Sigmoid colon (tissue), 4 donors: ENCODE results near the gene EHMT1.

ENCODE experiments used
- CTCF ChIP-seq, 4 experiments: fragments of 450-650 bp in 3 of 4; fragments of 200-600 bp in 1 of 4; IDR thresholded peaks; one replicate each; pipeline ENCODE4 v1.5.1; 2016 to 2019; ENCODE audit warnings: antibody characterized with exemption in 4 of 4, mild to moderate bottlenecking in 3 of 4, moderate library complexity in 2 of 4
- EP300 ChIP-seq, 4 donors: sonication (generic); formaldehyde crosslinking; IDR thresholded peaks; one replicate each; pipeline ENCODE4 v1.6.1; 2017; ENCODE audit warnings: antibody characterized with exemption in 4 of 4
- POLR2A ChIP-seq, 2 donors: fragments of 450-650 bp; IDR thresholded peaks; one replicate each; pipeline ENCODE4 v1.6.1; 2016; ENCODE audit warnings: antibody characterized with exemption in 2 of 2, mild to moderate bottlenecking in 2 of 2, moderate library complexity in 2 of 2
- POLR2AphosphoS5 ChIP-seq, 4 donors: sonication (generic); formaldehyde crosslinking; IDR thresholded peaks; one replicate each; pipeline ENCODE4 v1.6.1; 2017; ENCODE audit warnings: antibody characterized with exemption in 4 of 4

GRCh38 chr9:137802021-137802420 lies 183.2 kb downstream of the EHMT1 start:
- TF ChIP-seq EP300 (IDR thresholded peaks at IDR 0.05) (no peak), CTCF (IDR thresholded peaks at IDR 0.05) (no peak), POLR2A (IDR thresholded peaks at IDR 0.05) (no peak), POLR2AphosphoS5 (IDR thresholded peaks at IDR 0.05) (no peak)
